Mesodermal cell (in vitro differentiated cells): ENCODE measurements around the gene COPS2.

Source experiments
- H3K27ac ChIP-seq: 2 replicates; pipeline ENCODE4 v1.7.0; 2013; ENCODE audit warnings: mild to moderate bottlenecking, low read depth, low read length, moderate library complexity; ENCODE audit not compliant: severe bottlenecking
- H3K36me3 ChIP-seq: 2 replicates; pipeline ENCODE4 v1.7.1; 2013; ENCODE audit warnings: mild to moderate bottlenecking, low read length, moderate library complexity; ENCODE audit not compliant: control insufficient read depth, insufficient read depth
- H3K4me1 ChIP-seq: one replicate; pipeline ENCODE4 v1.7.1; 2013; ENCODE audit warnings: mild to moderate bottlenecking, low read length; ENCODE audit not compliant: insufficient read depth, control insufficient read depth, poor library complexity, severe bottlenecking
- H3K4me3 ChIP-seq: 2 replicates; pipeline ENCODE4 v1.7.0; 2013; ENCODE audit warnings: low read length, control low read depth, mild to moderate bottlenecking; ENCODE audit not compliant: insufficient read depth, poor library complexity, severe bottlenecking; ENCODE audit errors: extremely low read depth
- H3K9me3 ChIP-seq: 2 replicates; pipeline ENCODE4 v1.7.1; 2013; ENCODE audit warnings: mild to moderate bottlenecking, low read length, moderate library complexity; ENCODE audit not compliant: control insufficient read depth
- WGBS, 2 experiments: methylation state at CpG; one replicate each; pipeline ENCODE4 v1.1.5; 2013; ENCODE audit warnings: missing lambda C conversion rate in 2 of 2; ENCODE audit not compliant: insufficient coverage in 2 of 2; 5-methylcytosine and 5-hydroxymethylcytosine counted together

COPS2 gene

GRCh38 chr15:49155834-49156627, 632 bp upstream of the COPS2 start:
- whole genome bisulfite sequencing, 2 experiments: 0 to 2% methylated on average over 17 to 18 of the region's 26 CpGs
- Histone ChIP-seq H3K36me3 (peaks cover 5% of the 10 kb centered on the region), H3K27ac (peak overlapping the region; percentile 88), H3K4me1 (no peaks in the 10 kb centered on the region), H3K4me3 (peak overlapping the region; percentile 83), H3K9me3 (no peaks in the 10 kb centered on the region)

GRCh38 chr15:49154799-49155109, 645 bp downstream of the COPS2 start:
- 0% methylated on average over 5 to 7 of the region's 7 CpGs for WGBS, 2 experiments
- Histone ChIP-seq H3K4me3 (peak overlapping the region; percentile 83), H3K9me3 (no peaks in the 10 kb centered on the region), H3K27ac (peak overlapping the region; percentile 61), H3K4me1 (no peaks in the 10 kb centered on the region), H3K36me3 (peaks cover 5% of the 10 kb centered on the region)

- Histone ChIP-seq H3K9me3 (no peaks in the 10 kb centered on the region), H3K4me1 (no peaks in the 10 kb centered on the region), H3K27ac (no peak overlapping the region), H3K4me3 (peak overlapping the region; percentile 83), H3K36me3 (peaks cover 5% of the 10 kb centered on the region)
- 15% methylated on average over 5 of the region's 8 CpGs; no CpG with 5 or more reads in 1 of the 2 experiments for WGBS, 2 experiments
Observed at GRCh38 chr15:49154359-49154758, 1.0 kb downstream of the COPS2 start.

GRCh38 chr15:49152552-49153312, 2.7 kb downstream of the COPS2 start:
- 100% methylated on average over 1 to 7 of the region's 9 CpGs for WGBS, 2 experiments
- Histone ChIP-seq H3K4me1 (no peaks in the 10 kb centered on the region), H3K27ac (no peak overlapping the region), H3K36me3 (peaks cover 5% of the 10 kb centered on the region), H3K9me3 (no peaks in the 10 kb centered on the region), H3K4me3 (no peak overlapping the region)

- H3K4me1 ChIP-seq: no peaks in the 10 kb centered on the region
- peaks cover 5% of the 10 kb centered on the region for H3K36me3 ChIP-seq
- H3K27ac ChIP-seq: no peak overlapping the region
- H3K4me3 ChIP-seq: no peak overlapping the region
- no CpG with 5 or more reads among the region's 3 CpGs for WGBS, 2 experiments
- no peaks in the 10 kb centered on the region for H3K9me3 ChIP-seq
Observed at GRCh38 chr15:49151831-49152230, 3.6 kb downstream of the COPS2 start.

- Histone ChIP-seq H3K9me3 (no peaks in the 10 kb centered on the region), H3K36me3 (peaks cover 12% of the 10 kb centered on the region), H3K27ac (no peak overlapping the region), H3K4me1 (no peaks in the 10 kb centered on the region), H3K4me3 (no peak overlapping the region)
- WGBS, 2 experiments: 100% methylated on average over 1 of the region's 1 CpG; no CpG with 5 or more reads in 1 of the 2 experiments
Observed at GRCh38 chr15:49148727-49149126, 6.7 kb downstream of the COPS2 start.

- WGBS, 2 experiments: 67 to 78% methylated on average over 1 of the region's 1 CpG
- Histone ChIP-seq H3K36me3 (peaks cover 17% of the 10 kb centered on the region), H3K4me3 (no peak overlapping the region), H3K4me1 (no peaks in the 10 kb centered on the region), H3K9me3 (no peaks in the 10 kb centered on the region), H3K27ac (no peak overlapping the region)
Observed at GRCh38 chr15:49148298-49148697, 7.1 kb downstream of the COPS2 start.

GRCh38 chr15:49145651-49146609, 9.5 kb downstream of the COPS2 start:
- Histone ChIP-seq H3K36me3 (peaks cover 35% of the 10 kb centered on the region), H3K27ac (no peak overlapping the region), H3K4me3 (no peak overlapping the region), H3K4me1 (no peaks in the 10 kb centered on the region), H3K9me3 (no peaks in the 10 kb centered on the region)
- no CpG with 5 or more reads among the region's 3 CpGs for WGBS, 2 experiments

- Histone ChIP-seq H3K4me3 (no peak overlapping the region), H3K9me3 (no peaks in the 10 kb centered on the region), H3K27ac (no peak overlapping the region), H3K36me3 (peaks cover 76% of the 10 kb centered on the region), H3K4me1 (peaks cover 13% of the 10 kb centered on the region)
- 100% methylated on average over 1 of the region's 2 CpGs; no CpG with 5 or more reads in 1 of the 2 experiments for WGBS, 2 experiments
Observed at GRCh38 chr15:49137861-49138260, 17.5 kb downstream of the COPS2 start.

GRCh38 chr15:49135911-49136310, 19.5 kb downstream of the COPS2 start:
- Histone ChIP-seq H3K9me3 (no peaks in the 10 kb centered on the region), H3K4me3 (no peak overlapping the region), H3K36me3 (peaks cover 65% of the 10 kb centered on the region), H3K4me1 (peaks cover 13% of the 10 kb centered on the region), H3K27ac (no peak overlapping the region)
- no CpG with 5 or more reads among the region's 3 CpGs for WGBS, 2 experiments
